ENCODE results near the gene SLC26A8. TPM values are rescaled to one million over a fixed set of nuclear protein-coding genes. Genes with fewer than 3 reads are reported as not detected.
A peak's percentile ranks its signal among the peaks of the same experiment; 100 is the strongest.

Gene SLC26A8
- total and polyA plus RNA-seq, 2 of the 13 experiments (the other 11 are each of a cell fraction or from before 2014, with no cell fraction given), result 0.46 TPM; not detected in 1

GRCh38 chr6:35919827-35920751, 104.4 kb downstream of the SLC26A8 start (continued):
- TF ChIP-seq ZBTB40 (IDR thresholded peaks at IDR 0.05) (no peak), ZBTB40 (CRISPR knock-in tag; IDR thresholded peaks at IDR 0.05) (peak; percentile 36; the same call in 1 of the 2 replicates), SOX5 (CRISPR knock-in tag; IDR thresholded peaks at IDR 0.05; ENCODE audit: borderline replicate concordance) (0 out of 2 replicates have a peak, but pooled peaks have one; percentile 36), KMT2B (CRISPR knock-in tag; IDR thresholded peaks at IDR 0.05) (0 out of 2 replicates have a peak, but pooled peaks have one; percentile 21), ZSCAN12 (CRISPR knock-in tag; IDR thresholded peaks at IDR 0.05) (0 out of 2 replicates have a peak, but pooled peaks have one; percentile 25), ATF7-NPFF (CRISPR knock-in tag; IDR thresholded peaks at IDR 0.05; ENCODE audit: low read depth) (peak; percentile 77; the same call in 1 of the 2 replicates), SAP130 (CRISPR knock-in tag; IDR thresholded peaks at IDR 0.05; ENCODE audit: low read depth) (peak; percentile 81), DNMT3B (CRISPR knock-in tag; conservative IDR thresholded peaks at IDR 0.05) (peak; percentile 20; the same call in 1 of the 2 replicates), ZNF564 (CRISPR knock-in tag; IDR thresholded peaks at IDR 0.05) (no peak), MZF1 (CRISPR knock-in tag; IDR thresholded peaks at IDR 0.05; ENCODE audit: borderline replicate concordance) (0 out of 2 replicates have a peak, but pooled peaks have one; percentile 40), ZNF883 (CRISPR knock-in tag; IDR thresholded peaks at IDR 0.05; ENCODE audit: not compliant biosample characterization) (no peak), ZNF687 (CRISPR knock-in tag; IDR thresholded peaks at IDR 0.05) (peak; percentile 76), REPIN1 (CRISPR knock-in tag; IDR thresholded peaks at IDR 0.05; ENCODE audit: borderline replicate concordance, low read depth) (0 out of 2 replicates have a peak, but pooled peaks have one; percentile 48)
